ENCODE measurements around the gene ELAVL1. TPM values are rescaled to one million over a fixed set of nuclear protein-coding genes. Genes with fewer than 3 reads are reported as not detected.
"Not testable (repeated sequence)": the region's sequence is repeated elsewhere in the genome, so short reads cannot be mapped to it uniquely, and the experiment has no call there.

ELAVL1 gene
- total RNA-seq, 4 donors from 2014 or later, result 23.7 to 41.1 (median 30.3) TPM

- TF ChIP-seq CTCF (IDR thresholded peaks at IDR 0.05), result no peak
- ATAC-seq (ENCODE audit: low FRiP score) (no peak), DNase-seq (ENCODE audit: low spot score) (no peak)
Measured at GRCh38 chr19:8044018-8044417, 38.6 kb upstream of the ELAVL1 start.

GRCh38 chr19:8042900-8043299 is 37.5 kb upstream of the ELAVL1 start:
- no peak for ATAC-seq (ENCODE audit: low FRiP score)

GRCh38 chr19:8041531-8041931 is 36.1 kb upstream of the ELAVL1 start:
- ATAC-seq (ENCODE audit: low FRiP score) (no peak), DNase-seq (ENCODE audit: low spot score) (no peak)
- no peak for TF ChIP-seq CTCF (IDR thresholded peaks at IDR 0.05)

More at GRCh38 chr19:8042900-8043299, 37.5 kb upstream of the ELAVL1 start:
- DNase-seq (ENCODE audit: low spot score), result no peak
- TF ChIP-seq CTCF (IDR thresholded peaks at IDR 0.05), result no peak

- TF ChIP-seq CTCF (IDR thresholded peaks at IDR 0.05), result no peak
- no peak for DNase-seq (ENCODE audit: low spot score)
- ATAC-seq (ENCODE audit: low FRiP score), result no peak
Measured at GRCh38 chr19:8039231-8039630, 33.8 kb upstream of the ELAVL1 start.

- ATAC-seq (ENCODE audit: low FRiP score), result no peak
- no peak for DNase-seq (ENCODE audit: low spot score)
- TF ChIP-seq CTCF (IDR thresholded peaks at IDR 0.05), result no peak
Measured at GRCh38 chr19:8038815-8039214, 33.4 kb upstream of the ELAVL1 start.

- ATAC-seq (ENCODE audit: low FRiP score), result no peak
- DNase-seq (ENCODE audit: low spot score), result no peak
- no peak for TF ChIP-seq CTCF (IDR thresholded peaks at IDR 0.05)
Measured at GRCh38 chr19:8036434-8037099, 31.1 kb upstream of the ELAVL1 start.

- DNase-seq (ENCODE audit: low spot score) (no peak), ATAC-seq (ENCODE audit: low FRiP score) (no peak)
- no peak for TF ChIP-seq CTCF (IDR thresholded peaks at IDR 0.05)
Measured at GRCh38 chr19:8034178-8034525, 28.7 kb upstream of the ELAVL1 start.

GRCh38 chr19:8033287-8034177 is 28.1 kb upstream of the ELAVL1 start:
- not testable (repeated sequence) for ATAC-seq (ENCODE audit: low FRiP score); DNase-seq (ENCODE audit: low spot score)
